Measurements from ENCODE around the gene ENTHD1.

ENTHD1 gene

DNA sequence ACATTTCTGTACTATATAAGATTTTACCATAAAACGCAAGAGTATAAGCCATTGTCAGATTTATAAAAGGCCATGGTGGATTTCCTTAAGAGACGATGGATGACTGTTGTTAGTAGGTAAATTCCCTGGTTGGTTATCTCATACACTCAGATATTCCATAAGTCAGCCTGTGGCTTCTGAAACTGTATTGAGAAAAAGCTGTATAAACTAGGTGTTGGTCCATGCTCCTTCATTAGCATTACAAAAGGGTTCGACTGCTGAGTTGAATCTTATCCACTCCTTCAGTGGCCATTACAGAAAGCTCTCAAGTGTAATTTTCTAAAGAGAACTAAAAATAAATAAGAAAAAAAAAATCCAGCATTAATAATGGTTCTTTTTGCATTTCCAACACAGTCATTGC, 12.6 kb upstream of the ENTHD1 start:
- TF ChIP-seq, protein P1, sequence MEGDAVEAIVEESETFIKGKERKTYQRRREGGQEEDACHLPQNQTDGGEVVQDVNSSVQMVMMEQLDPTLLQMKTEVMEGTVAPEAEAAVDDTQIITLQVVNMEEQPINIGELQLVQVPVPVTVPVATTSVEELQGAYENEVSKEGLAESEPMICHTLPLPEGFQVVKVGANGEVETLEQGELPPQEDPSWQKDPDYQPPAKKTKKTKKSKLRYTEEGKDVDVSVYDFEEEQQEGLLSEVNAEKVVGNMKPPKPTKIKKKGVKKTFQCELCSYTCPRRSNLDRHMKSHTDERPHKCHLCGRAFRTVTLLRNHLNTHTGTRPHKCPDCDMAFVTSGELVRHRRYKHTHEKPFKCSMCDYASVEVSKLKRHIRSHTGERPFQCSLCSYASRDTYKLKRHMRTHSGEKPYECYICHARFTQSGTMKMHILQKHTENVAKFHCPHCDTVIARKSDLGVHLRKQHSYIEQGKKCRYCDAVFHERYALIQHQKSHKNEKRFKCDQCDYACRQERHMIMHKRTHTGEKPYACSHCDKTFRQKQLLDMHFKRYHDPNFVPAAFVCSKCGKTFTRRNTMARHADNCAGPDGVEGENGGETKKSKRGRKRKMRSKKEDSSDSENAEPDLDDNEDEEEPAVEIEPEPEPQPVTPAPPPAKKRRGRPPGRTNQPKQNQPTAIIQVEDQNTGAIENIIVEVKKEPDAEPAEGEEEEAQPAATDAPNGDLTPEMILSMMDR (IDR thresholded peaks at IDR 0.05) = no peak

DNA sequence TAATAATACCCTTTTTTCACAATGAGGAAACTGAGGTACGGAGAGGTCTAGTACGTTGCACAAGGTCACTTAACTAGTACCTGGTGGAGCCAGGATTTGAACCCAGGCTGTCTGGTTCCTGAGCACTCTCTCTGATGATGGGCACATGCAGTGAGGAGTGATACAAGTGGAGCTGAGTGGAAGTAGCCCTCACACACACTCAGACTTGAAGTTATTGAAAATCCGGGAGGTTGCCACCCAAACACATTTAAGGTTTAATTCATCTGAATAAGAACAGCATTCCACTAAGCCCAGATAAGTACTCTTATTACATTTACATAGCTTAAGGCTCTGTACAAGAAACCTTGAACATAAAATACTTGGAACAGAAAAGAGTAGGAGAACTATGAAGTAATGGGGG, 12.1 kb upstream of the ENTHD1 start:
- TF ChIP-seq, protein P1 (IDR thresholded peaks at IDR 0.05) = no peak

DNA sequence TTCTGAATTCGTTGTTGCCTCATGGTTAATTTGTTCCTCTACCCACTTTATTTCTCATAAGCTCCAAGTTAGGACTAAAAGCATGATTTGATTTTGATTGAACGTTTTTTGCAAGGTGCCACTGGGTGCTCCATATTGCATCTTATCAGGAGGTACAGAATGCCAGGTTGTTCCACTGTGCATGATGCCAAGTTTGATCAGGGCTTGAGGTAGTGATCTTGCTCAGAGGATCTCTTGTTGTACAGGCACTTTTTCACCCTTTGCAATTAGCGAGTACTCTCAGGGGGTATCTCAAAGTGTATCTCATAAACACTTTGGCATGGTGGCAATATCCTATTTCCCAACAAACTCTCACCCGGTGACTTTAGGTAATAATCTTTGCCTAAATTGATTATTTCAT, 11.3 kb upstream of the ENTHD1 start:
- TF ChIP-seq, protein P1 (IDR thresholded peaks at IDR 0.05) = no peak

DNA sequence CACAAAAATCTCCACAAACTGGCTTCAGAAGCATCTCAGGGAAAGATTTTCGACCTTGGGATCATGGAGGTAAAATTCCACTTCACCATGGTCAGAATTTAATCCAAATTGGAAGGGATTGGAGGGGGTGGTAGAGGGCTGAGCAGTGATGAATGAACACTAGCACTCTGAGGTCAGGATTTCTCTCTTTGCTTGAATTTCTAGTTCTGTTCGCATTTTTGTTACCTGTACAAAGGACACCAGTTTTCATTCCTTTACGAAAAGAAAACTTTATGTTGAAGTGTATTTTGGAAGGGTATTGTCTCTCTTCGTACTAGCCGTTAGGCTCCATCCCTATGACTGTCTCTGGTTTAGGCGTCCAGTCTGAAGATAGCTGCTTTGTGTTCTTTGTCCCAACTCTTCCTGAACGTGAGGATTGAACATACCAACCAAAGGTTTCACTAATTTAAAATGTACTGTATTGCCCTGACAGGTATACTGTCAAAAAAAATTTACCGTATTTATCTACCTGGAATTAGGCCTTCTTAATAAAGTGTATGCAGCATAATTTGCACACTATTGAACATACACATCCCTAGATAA, 8.1 kb upstream of the ENTHD1 start:
- TF ChIP-seq, protein P1 (IDR thresholded peaks at IDR 0.05) = no peak

DNA sequence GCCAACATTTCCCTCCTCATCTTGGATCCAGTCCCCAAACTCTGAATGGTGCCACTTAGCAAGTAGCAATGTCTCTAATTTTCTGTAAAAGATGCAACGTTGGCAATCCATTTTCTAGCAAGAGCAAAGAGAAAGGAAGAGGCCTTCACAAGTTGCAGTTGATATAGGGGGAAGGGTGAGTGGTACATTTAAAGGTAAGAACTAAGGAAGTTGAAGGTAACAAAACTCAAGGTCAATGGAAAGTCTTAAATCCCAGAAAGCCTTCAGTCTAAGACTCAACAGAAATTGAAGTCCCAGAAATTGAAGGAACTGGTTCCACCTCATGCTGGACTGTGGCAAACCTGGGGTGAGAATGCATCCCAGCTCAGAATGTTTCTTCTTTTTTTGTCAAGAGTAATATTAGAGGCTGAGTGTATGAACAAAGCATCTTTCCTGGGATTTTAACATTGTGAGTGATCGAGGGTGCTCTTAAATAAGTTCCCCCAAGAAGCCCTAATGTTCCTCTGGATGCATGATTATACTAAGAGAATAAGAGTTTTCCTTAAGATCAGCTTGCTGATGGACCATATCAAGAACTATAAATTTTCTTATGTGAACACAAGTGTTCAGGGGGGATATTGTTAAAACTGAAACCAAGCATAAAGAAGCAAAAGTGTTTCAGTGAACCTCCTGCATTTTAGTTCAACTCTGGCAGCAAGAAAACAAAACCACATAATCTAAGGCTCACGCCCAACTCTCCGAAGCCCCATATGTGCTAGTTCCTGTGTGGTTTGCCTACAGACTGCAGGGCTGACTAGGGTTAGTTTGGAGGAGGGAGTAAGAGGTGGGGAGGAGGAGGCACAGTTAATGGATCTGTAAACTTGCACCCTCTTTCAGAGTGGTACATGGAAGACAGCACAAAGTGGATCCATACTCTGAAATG, 7.0 kb upstream of the ENTHD1 start, which contains the start of gene GRAP2:
TSS of gene GRAP2 (plus strand) at position 779 of the 922 bp plus-strand sequence. CDS start 46,023 bp downstream, outside the sequence.
- TF ChIP-seq, protein P1 (IDR thresholded peaks at IDR 0.05) = no peak

DNA sequence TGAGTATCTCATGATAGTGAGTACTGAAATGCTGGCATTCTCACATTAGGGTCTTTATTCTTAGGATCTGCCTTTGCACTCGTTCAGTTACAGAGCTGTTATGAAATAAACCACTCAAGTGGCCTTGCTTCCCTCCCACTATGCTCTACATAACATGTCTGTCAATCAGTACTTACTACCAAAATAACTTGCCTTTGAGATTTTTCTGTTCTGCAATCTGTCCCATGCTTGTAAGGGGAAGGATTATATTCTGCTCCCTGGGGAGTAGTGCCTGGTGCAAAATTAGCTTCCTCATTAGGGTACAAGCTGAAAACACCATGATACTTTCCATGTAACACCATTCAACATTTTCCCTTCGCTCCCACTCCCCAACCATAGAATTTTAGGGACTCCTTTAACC, 5.4 kb upstream of the ENTHD1 start:
- TF ChIP-seq, protein P1 (IDR thresholded peaks at IDR 0.05) = no peak

DNA sequence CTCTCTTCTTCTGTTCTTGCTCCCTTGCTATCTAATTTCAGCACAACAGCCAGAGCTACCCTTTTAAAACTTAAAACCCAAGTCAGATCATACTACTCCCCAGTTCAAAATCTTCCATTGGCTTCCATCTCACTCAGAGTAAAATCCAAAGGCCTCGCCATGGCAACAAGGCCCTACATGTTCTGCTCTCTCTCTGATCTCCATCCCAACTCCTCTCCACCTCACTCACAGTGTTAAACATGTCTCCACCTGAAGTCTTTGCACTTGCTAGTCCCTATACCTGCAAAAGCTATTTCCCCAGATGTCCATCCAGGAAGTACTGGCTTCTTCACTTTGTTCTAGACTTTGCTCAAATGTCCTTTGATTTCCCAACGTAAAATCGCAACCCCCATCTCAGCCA, 4.3 kb upstream of the ENTHD1 start:
- TF ChIP-seq, protein P1 (IDR thresholded peaks at IDR 0.05) = no peak
